Testis (tissue), 2 donors: Measurements from ENCODE around the gene MAJIN.

Experiments
- POLR2A ChIP-seq: fragments of 450-650 bp; IDR thresholded peaks from one replicate; pipeline ENCODE4 v1.6.1; 2017; ENCODE audit warnings: antibody characterized with exemption, mild to moderate bottlenecking, moderate library complexity
- TF ChIP-seq, protein P1 (sequence below), 3 experiments: fragments of 450-650 bp in 2 of 3; fragments of 200-600 bp in 1 of 3; sonication (generic) in 1 of 3; IDR thresholded peaks; one replicate each; pipeline ENCODE4 v1.5.1; 2016 to 2019; ENCODE audit warnings: antibody characterized with exemption in 3 of 3, mild to moderate bottlenecking in 2 of 3, moderate library complexity in 1 of 3

DNA sequence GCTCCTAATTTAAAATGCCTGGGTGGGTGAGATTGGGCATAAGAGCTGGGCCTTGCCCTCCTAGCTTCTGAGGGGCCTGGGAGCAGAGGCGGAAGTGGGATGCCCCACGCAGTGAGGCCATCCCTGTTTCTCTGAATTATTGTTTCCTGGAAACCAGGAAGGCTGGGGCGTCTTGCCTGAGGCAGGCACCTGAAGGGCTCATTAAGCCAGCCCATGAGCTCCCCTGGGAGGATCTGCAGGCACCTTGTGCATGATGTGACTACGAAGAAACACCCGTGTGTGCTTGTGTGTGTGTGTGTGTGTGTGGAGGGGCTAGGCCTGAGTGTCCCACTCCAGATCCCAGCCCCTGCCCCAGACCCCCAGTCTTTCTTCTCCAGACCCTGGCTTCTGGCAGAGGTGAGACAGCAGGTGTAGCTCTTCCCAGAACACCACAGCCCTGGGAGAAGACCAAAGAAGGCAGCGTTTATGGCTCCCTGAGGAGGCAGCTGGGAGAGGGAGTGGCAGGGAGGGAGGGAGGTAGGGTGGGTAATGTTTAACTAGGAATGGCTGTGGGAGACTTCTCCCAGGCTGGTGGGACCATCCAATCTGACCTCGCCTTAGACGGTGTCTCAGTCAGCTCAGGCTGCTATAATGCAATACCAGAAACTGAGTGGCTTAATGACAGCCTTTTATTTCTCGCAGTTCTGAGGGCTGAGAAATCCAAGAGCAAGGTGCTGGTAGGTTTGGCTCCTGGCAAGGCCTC is 27.0 kb upstream of the MAJIN start:
- TF ChIP-seq, protein P1, sequence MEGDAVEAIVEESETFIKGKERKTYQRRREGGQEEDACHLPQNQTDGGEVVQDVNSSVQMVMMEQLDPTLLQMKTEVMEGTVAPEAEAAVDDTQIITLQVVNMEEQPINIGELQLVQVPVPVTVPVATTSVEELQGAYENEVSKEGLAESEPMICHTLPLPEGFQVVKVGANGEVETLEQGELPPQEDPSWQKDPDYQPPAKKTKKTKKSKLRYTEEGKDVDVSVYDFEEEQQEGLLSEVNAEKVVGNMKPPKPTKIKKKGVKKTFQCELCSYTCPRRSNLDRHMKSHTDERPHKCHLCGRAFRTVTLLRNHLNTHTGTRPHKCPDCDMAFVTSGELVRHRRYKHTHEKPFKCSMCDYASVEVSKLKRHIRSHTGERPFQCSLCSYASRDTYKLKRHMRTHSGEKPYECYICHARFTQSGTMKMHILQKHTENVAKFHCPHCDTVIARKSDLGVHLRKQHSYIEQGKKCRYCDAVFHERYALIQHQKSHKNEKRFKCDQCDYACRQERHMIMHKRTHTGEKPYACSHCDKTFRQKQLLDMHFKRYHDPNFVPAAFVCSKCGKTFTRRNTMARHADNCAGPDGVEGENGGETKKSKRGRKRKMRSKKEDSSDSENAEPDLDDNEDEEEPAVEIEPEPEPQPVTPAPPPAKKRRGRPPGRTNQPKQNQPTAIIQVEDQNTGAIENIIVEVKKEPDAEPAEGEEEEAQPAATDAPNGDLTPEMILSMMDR (IDR thresholded peaks at IDR 0.05), result no peak
- no peak for TF ChIP-seq POLR2A
